Measurements from ENCODE around the gene ADAM19. TPM values are rescaled to one million over a fixed set of nuclear protein-coding genes. Genes with fewer than 3 reads are reported as not detected.
A peak's percentile ranks its signal among the peaks of the same experiment; 100 is the strongest.

Gene ADAM19
- total and polyA plus RNA-seq, 2 experiments from 2014 or later: 9.1 to 13.2 TPM

- TF ChIP-seq POLR2AphosphoS5 (IDR thresholded peaks at IDR 0.05; ENCODE audit: low read depth): no peak
- TF ChIP-seq NANOG (IDR thresholded peaks at IDR 0.05; ENCODE audit: borderline replicate concordance): no peak
- TF ChIP-seq EZH2phosphoT487 (IDR thresholded peaks at IDR 0.05; ENCODE audit: unreplicated experiment): no peak
- no peak for TF ChIP-seq CREB1 (CRISPR knock-in tag; IDR thresholded peaks at IDR 0.05; ENCODE audit: low read depth)
- no peak for TF ChIP-seq REST (IDR thresholded peaks at IDR 0.05; ENCODE audit: unreplicated experiment)
Measured at GRCh38 chr5:157481265-157481664, 94.3 kb downstream of the ADAM19 start (continued).

GRCh38 chr5:157479612-157480510 is 95.7 kb downstream of the ADAM19 start:
- Histone ChIP-seq H3K4me2 (no peak overlapping the region), H3K27ac (ENCODE audit: low read depth) (no peak overlapping the region), H2AFZ (no peak overlapping the region), H3K4me3 (no peak overlapping the region), H3K4me1 (ENCODE audit: insufficient read depth) (peaks cover 9% of the 10 kb centered on the region), H3K36me3 (ENCODE audit: insufficient read depth) (no peaks in the 10 kb centered on the region), H3F3A (replicated peaks; ENCODE audit: low read depth) (no peaks in the 10 kb centered on the region), H3K27me3 (ENCODE audit: insufficient read depth) (no peaks in the 10 kb centered on the region), H3K9me2 (ENCODE audit: insufficient read depth) (no peaks in the 10 kb centered on the region), H3K79me2 (replicated peaks; ENCODE audit: insufficient read depth) (no peaks in the 10 kb centered on the region), H4K20me1 (replicated peaks; ENCODE audit: insufficient read depth) (no peaks in the 10 kb centered on the region)
- Mint-ChIP-seq H3K9me3 (no peaks in the 10 kb centered on the region), H3K36me3 (ENCODE audit: low read depth) (peaks cover 9% of the 10 kb centered on the region), H3K27me3 (ENCODE audit: insufficient read depth, low read depth, poor library complexity) (no peaks in the 10 kb centered on the region), H3K4me1 (peaks cover 20% of the 10 kb centered on the region), H3K4me3 (no peak overlapping the region), H3K27ac (peak overlapping the region; percentile 50; the same call in 1 of the 2 replicates)
- DNase-seq (ENCODE audit: low spot score): peak; percentile 21
- peak; percentile 72 for ATAC-seq
- no peak for TF ChIP-seq STAT1 (IDR thresholded peaks at IDR 0.05; ENCODE audit: unreplicated experiment)
- no peak for TF ChIP-seq ZNF331 (CRISPR knock-in tag; IDR thresholded peaks at IDR 0.05; ENCODE audit: low read depth)
- no peak for TF ChIP-seq ZNF114 (CRISPR knock-in tag; IDR thresholded peaks at IDR 0.05)
- no peak for TF ChIP-seq CTCF (conservative IDR thresholded peaks at IDR 0.05; ENCODE audit: low read depth in 2 of 2)
- no peak for TF ChIP-seq EZH2 (IDR thresholded peaks at IDR 0.05; ENCODE audit: low read depth, unreplicated experiment)
- TF ChIP-seq NANOG (IDR thresholded peaks at IDR 0.05; ENCODE audit: borderline replicate concordance): no peak
- TF ChIP-seq REST (IDR thresholded peaks at IDR 0.05; ENCODE audit: unreplicated experiment): no peak
- TF ChIP-seq POLR2AphosphoS5 (IDR thresholded peaks at IDR 0.05; ENCODE audit: low read depth): no peak

Measured in GM23338 (cell line).